ENCODE data around the gene RABGGTA. TPM values are rescaled to one million over a fixed set of nuclear protein-coding genes. Genes with fewer than 3 reads are reported as not detected.

Gene RABGGTA
- total RNA-seq, 1 donor = 25.1 TPM

DNA sequence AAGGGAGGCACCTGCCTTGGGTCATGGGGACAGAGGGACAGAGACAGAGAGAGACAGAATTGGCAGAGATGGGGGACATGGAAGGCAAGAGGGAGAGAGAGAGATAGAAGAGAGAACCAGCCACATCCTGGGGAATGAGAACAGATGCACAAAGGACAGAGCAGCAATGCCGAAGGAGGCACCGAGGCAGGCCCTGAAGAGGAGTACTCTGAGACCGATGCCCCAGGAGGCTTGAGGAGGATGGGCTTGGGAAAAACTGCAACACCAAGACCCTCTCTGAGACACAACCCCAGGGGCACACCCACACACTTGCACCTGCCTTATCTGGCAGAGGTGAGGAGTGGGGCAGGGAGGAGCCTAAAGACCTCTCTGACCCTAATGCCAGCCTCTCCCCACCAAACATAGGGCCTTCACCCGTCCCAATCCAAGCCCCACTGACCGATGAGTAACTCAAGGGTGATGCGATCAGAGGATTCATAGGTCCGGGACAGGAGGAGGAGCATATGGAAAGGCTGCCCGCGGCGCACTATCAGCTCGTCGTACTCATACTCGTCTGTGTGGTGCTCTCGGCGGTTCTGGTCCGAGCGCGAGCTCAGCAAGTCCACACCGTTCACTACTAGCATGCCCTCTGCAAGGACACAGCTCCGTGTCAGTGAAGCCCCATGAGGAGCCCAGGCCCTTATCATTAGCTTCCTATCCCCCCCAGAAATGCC is 10.0 kb downstream of the RABGGTA start:
- no peak overlapping the region for H3K4me3 ChIP-seq (ENCODE audit: low read length)

GRCh38 chr14:24260780-24261157 is 10.6 kb downstream of the RABGGTA start:
- H3K9me3 ChIP-seq (ENCODE audit: low read depth, low read length) = no peaks in the 10 kb centered on the region
- H3K4me1 ChIP-seq (ENCODE audit: insufficient read depth, low read length) = no peaks in the 10 kb centered on the region
- H3K27me3 ChIP-seq (ENCODE audit: insufficient read depth, low read length) = no peaks in the 10 kb centered on the region
- H3K4me3 ChIP-seq (ENCODE audit: low read length) = no peak overlapping the region

More for the DNA sequence above, 10.0 kb downstream of the RABGGTA start:
- no peaks in the 10 kb centered on the region for H3K27me3 ChIP-seq (ENCODE audit: insufficient read depth, low read length)
- H3K4me1 ChIP-seq (ENCODE audit: insufficient read depth, low read length) = no peaks in the 10 kb centered on the region
- no peaks in the 10 kb centered on the region for H3K9me3 ChIP-seq (ENCODE audit: low read depth, low read length)

- H3K9me3 ChIP-seq (ENCODE audit: low read depth, low read length) = no peaks in the 10 kb centered on the region
- H3K27me3 ChIP-seq (ENCODE audit: insufficient read depth, low read length) = no peaks in the 10 kb centered on the region
- no peak overlapping the region for H3K4me3 ChIP-seq (ENCODE audit: low read length)
- H3K4me1 ChIP-seq (ENCODE audit: insufficient read depth, low read length) = no peaks in the 10 kb centered on the region
Observed at GRCh38 chr14:24260026-24260779, 11.2 kb downstream of the RABGGTA start.

GRCh38 chr14:24259282-24260025 is 11.9 kb downstream of the RABGGTA start:
- no peaks in the 10 kb centered on the region for H3K27me3 ChIP-seq (ENCODE audit: insufficient read depth, low read length)
- H3K9me3 ChIP-seq (ENCODE audit: low read depth, low read length) = no peaks in the 10 kb centered on the region
- no peak overlapping the region for H3K4me3 ChIP-seq (ENCODE audit: low read length)
- H3K4me1 ChIP-seq (ENCODE audit: insufficient read depth, low read length) = no peaks in the 10 kb centered on the region

- Histone ChIP-seq H3K27me3 (ENCODE audit: insufficient read depth, low read length) (no peaks in the 10 kb centered on the region), H3K9me3 (ENCODE audit: low read depth, low read length) (no peaks in the 10 kb centered on the region), H3K4me1 (ENCODE audit: insufficient read depth, low read length) (no peaks in the 10 kb centered on the region), H3K4me3 (ENCODE audit: low read length) (no peak overlapping the region)
Observed at GRCh38 chr14:24258548-24259265, 12.7 kb downstream of the RABGGTA start.

DNA sequence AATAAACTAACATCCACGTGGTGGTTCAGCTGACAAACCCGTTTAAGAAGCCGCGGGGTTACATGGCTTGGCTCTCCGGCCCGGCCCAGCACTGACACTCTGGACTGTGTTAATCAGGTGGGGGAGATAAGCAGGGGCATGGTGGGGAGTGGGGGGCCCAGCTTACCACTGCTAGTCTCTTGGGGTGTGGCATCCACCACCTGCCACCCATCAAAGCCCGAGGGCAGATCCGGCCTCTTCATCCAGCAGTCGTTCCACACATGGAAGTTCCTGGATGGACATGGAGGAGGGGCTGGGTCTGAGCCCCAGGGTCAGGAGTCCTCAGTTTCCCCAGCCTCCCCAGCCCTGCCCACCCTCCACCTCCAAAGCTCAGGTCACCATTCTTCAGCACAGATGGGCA is 13.3 kb downstream of the RABGGTA start:
- Histone ChIP-seq H3K9me3 (ENCODE audit: low read depth, low read length) (no peaks in the 10 kb centered on the region), H3K4me3 (ENCODE audit: low read length) (no peak overlapping the region), H3K27me3 (ENCODE audit: insufficient read depth, low read length) (no peaks in the 10 kb centered on the region), H3K4me1 (ENCODE audit: insufficient read depth, low read length) (no peaks in the 10 kb centered on the region)

- no peaks in the 10 kb centered on the region for H3K27me3 ChIP-seq (ENCODE audit: insufficient read depth, low read length)
- H3K9me3 ChIP-seq (ENCODE audit: low read depth, low read length) = no peaks in the 10 kb centered on the region
- H3K4me1 ChIP-seq (ENCODE audit: insufficient read depth, low read length) = no peaks in the 10 kb centered on the region
- no peak overlapping the region for H3K4me3 ChIP-seq (ENCODE audit: low read length)
Observed at GRCh38 chr14:24256960-24257359, 14.4 kb downstream of the RABGGTA start.

DNA sequence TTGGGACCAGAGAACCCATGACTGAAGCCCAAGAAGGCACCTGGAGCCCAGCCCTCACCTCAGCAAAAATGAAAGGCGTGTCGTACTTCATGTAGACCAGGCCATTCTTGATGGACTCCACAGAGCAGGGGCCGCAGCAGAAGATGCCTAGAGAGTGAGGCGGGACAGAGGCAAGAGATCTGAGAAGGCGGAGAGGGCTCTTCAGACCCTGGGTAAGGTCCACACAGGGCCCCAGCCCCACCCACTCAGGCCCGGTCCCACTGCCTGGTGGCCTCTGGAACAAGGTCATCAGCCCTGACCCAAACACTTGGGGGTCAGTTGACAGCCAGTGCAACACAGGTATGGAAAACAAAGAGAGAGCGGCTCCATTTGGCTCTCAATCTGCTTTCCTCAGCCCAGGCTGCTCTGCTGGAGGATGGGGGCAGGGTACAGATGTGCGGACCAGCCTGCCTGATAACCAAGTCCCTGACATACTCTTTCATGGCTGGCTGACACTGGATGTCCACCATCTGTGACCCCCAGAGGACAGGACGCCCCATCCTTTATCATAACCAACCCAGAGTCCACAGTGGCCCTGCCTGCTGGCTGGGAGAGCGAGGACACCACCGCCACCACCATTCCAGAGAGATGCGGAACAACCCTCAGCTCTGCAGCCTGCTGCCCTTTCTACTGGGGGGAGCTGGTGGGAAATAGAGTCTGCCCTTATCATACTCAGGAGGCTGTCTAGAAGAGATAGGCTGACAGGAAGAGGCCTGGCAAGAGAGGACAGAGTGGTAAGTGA is 15.3 kb downstream of the RABGGTA start:
- Histone ChIP-seq H3K4me3 (ENCODE audit: low read length) (no peak overlapping the region), H3K27me3 (ENCODE audit: insufficient read depth, low read length) (no peaks in the 10 kb centered on the region), H3K9me3 (ENCODE audit: low read depth, low read length) (no peaks in the 10 kb centered on the region), H3K4me1 (ENCODE audit: insufficient read depth, low read length) (no peaks in the 10 kb centered on the region)

GRCh38 chr14:24255438-24255837 is 16.0 kb downstream of the RABGGTA start:
- no peaks in the 10 kb centered on the region for H3K9me3 ChIP-seq (ENCODE audit: low read depth, low read length)
- no peak overlapping the region for H3K4me3 ChIP-seq (ENCODE audit: low read length)
- no peaks in the 10 kb centered on the region for H3K27me3 ChIP-seq (ENCODE audit: insufficient read depth, low read length)
- no peaks in the 10 kb centered on the region for H3K4me1 ChIP-seq (ENCODE audit: insufficient read depth, low read length)

DNA sequence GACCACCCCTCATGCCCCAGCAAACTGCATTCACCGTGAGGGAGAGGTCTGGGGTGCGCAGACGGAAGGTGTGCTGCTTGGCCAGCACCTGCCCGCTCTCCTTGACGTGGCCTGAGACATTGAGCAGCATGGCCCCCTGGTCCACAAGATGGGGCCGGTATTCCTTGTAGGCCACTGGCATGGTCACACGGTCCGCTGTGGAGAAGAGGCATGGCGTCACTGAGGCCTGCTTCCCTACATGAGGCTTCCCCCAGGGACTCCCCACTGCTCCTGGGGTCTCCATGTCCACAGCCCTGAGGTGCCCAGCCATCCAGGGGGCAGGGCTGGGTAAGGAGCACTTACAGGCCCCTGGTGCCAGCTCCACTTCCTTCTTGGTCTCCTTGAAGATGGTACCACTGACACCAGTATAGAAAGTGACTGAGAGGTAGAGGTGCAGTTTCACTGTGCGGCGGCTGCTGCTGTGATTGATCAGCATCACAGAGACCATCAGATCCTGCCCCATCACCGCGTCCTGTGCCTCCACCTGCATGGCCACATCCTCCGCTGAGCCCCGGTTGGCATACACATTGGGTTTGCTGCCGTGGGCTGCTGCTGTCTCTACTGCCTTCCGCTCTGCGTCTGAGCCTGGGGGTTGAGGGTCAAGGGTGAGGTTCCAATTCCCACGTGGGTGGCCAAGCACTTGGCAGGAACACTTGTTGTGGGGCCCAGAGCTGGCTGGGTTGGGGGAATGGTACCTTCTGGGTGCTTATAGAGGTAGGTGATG is 16.6 kb downstream of the RABGGTA start:
- no peak overlapping the region for H3K4me3 ChIP-seq (ENCODE audit: low read length)
- no peaks in the 10 kb centered on the region for H3K27me3 ChIP-seq (ENCODE audit: insufficient read depth, low read length)
- no peaks in the 10 kb centered on the region for H3K9me3 ChIP-seq (ENCODE audit: low read depth, low read length)
- no peaks in the 10 kb centered on the region for H3K4me1 ChIP-seq (ENCODE audit: insufficient read depth, low read length)

GRCh38 chr14:24253936-24254335 is 17.5 kb downstream of the RABGGTA start:
- no peaks in the 10 kb centered on the region for H3K9me3 ChIP-seq (ENCODE audit: low read depth, low read length)
- no peaks in the 10 kb centered on the region for H3K4me1 ChIP-seq (ENCODE audit: insufficient read depth, low read length)
- no peak overlapping the region for H3K4me3 ChIP-seq (ENCODE audit: low read length)
- no peaks in the 10 kb centered on the region for H3K27me3 ChIP-seq (ENCODE audit: insufficient read depth, low read length)

- Histone ChIP-seq H3K4me1 (ENCODE audit: insufficient read depth, low read length) (no peaks in the 10 kb centered on the region), H3K4me3 (ENCODE audit: low read length) (no peak overlapping the region), H3K9me3 (ENCODE audit: low read depth, low read length) (no peaks in the 10 kb centered on the region), H3K27me3 (ENCODE audit: insufficient read depth, low read length) (no peaks in the 10 kb centered on the region)
Observed at GRCh38 chr14:24252289-24253124, 18.9 kb downstream of the RABGGTA start.

DNA sequence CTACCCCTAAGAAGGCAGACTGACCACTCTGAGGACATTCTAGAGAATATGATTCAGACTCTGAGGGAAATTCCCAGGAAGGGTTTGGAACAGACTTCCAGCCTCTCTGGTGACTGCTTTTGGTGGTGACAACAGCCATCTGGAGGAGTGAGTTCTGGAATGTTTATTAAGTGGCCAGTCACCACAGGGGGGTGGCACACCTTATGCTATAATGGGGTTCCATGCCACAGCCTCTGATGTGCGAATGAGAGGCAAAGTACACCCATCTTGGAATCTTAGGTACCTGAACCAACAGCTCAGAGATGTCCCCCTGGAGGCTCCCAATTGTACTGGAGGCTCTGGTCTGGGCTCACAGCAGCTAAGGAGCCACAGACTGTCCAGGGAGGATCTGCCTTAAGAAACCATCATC is 19.5 kb downstream of the RABGGTA start:
- H3K4me1 ChIP-seq (ENCODE audit: insufficient read depth, low read length) = peaks cover 5% of the 10 kb centered on the region

More for the DNA sequence above, 19.5 kb downstream of the RABGGTA start:
- Histone ChIP-seq H3K4me3 (ENCODE audit: low read length) (no peak overlapping the region), H3K9me3 (ENCODE audit: low read depth, low read length) (no peaks in the 10 kb centered on the region), H3K27me3 (ENCODE audit: insufficient read depth, low read length) (no peaks in the 10 kb centered on the region)

Measured in mononuclear cell (primary cell).